DND-41 (cell line): ENCODE data around the gene AP1S3.

Experiments used
- CTCF ChIP-seq: IDR thresholded peaks from 2 replicates; pipeline ENCODE4 v1.5.1; 2012; ENCODE audit warnings: borderline replicate concordance, low read length, moderate library complexity, mild to moderate bottlenecking; ENCODE audit not compliant: poor library complexity, severe bottlenecking; ENCODE audit errors: extremely low read depth
- EZH2 ChIP-seq: IDR thresholded peaks from 3 replicates; pipeline ENCODE4 v1.6.1; 2012; ENCODE audit warnings: borderline replicate concordance, low read depth, mild to moderate bottlenecking, moderate library complexity, low read length, inconsistent platforms; ENCODE audit not compliant: severe bottlenecking

DNA sequence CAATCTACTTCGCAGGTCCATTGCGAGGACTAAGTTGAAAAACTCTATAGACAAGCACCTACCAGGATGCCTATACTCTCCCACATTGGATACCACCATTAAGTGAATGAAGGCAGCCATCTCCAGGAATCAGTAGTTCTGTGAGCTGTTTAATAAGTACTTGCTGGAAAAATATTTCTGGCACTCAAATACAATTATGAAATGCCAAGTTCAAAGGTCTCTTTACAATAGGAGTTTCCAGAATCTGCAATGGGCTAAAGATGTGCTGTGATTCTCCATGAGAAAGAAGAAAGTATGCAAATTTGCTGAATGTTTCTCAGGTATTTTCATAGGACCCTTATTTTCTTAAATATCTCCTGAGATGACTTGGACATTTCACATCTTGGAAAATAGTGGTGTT is 103.0 kb downstream of the AP1S3 start:
- TF ChIP-seq CTCF (no peak), EZH2 (no peak)
